Right renal cortex interstitium (tissue), 3 donors: ENCODE results near the gene ABHD2. TPM values are rescaled to one million over a fixed set of nuclear protein-coding genes. Genes with fewer than 3 reads are reported as not detected.
"Not testable (repeated sequence)": the region's sequence is repeated elsewhere in the genome, so short reads cannot be mapped to it uniquely, and the experiment has no call there.

ENCODE experiments used
- DNase-seq, 3 donors: peaks; one replicate each; pipeline ENCODE4 v3.0.0-alpha.2; 2013; ENCODE audit warnings: low read depth in 3 of 3, low spot score in 2 of 3
- polyA plus RNA-seq, 3 donors: library from polyadenylated mRNA; unstranded; fragments of 120-200 nt; gene quantifications; one replicate each; pipeline ENCODE4 v1.2.1, GENCODE V29; 2013; ENCODE audit not compliant: insufficient read length in 3 of 3

Gene ABHD2
- polyA plus RNA-seq: 10 to 100 TPM; 32.7 to 35.7 (median 33.8) TPM

DNA sequence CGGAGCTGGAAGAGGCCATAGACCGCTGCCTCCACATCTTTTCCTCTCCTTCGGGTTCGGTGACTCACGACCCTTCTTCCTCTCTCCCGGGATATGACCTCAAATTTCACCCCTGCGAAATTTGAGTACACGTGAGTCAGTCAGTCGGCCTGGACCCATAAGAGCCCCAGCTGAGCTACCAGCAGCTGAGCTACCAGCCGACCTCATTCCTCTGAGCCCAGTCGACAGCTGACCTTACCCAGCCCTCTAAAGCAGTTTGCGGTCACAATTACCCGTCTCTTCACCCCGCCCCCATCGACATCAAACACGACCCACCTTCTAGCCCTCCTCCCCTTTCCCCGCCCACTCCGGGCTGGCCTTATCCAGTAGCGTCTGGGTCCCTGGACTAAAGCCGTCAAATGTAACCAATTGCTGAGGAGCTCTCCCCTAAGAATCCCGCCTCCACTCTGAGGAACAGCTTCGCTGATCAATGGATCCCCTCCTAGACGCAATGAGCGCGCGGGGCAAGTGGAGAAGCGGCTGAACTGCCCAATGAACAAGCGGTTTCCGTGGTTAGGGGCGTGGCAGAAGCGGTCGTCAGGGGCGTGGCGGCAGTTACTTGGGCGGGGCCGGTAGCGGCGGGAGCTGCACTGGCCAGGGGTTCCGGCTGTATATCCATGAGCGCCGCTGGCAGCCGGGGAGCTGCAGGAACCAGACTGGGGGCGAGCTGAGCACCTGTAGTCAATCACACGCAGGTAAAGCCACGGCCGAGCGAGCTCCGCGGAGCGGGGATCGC lies at the start of gene ABHD2:
Gene ABHD2 (plus strand): TSS at position 627 of the 775 bp plus-strand sequence. CDS start 27,872 bp downstream, outside the sequence.
- peak; percentile 96 to 99 (median 98) for DNase-seq

DNA sequence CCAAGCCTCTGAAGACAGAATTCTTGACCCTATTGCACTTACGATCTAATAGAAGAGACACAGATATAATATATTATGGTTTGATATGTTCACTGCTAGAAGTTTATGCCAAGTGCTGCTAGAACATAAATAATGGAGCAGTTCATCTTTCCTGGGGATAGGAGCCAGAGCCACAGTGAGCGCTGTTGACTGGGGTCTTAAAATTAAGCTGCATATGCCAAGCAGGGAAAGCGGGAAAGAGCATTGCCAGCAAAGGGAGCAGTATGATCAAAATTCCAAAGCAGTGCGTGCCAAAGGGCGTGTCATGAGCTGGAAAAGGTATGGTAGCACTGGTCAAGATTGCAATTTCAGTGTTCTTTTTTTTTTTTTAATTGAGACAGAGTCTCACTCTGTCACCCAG lies 49.1 kb upstream of the ABHD2 start:
- DNase-seq: no peak

DNA sequence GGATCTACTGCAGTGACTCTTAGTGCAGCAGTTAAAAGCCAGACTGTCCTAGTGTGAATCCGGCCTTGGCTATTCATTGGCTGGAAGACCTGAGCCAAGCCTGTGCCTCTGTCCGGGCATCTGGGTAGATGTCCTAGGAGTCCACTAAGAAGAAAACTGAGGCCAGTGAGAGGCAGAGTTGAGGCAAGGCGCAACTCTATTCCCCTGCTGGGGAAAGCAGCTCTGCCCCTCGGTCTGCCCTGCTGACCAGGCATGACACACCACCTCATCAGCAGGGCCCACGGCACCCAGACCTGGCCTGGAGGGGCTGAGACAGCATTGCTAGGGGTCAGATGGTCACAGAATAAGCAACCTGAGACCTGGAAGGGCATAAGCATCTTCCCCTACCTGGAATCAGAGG lies 46.7 kb upstream of the ABHD2 start:
- DNase-seq: no peak

DNA sequence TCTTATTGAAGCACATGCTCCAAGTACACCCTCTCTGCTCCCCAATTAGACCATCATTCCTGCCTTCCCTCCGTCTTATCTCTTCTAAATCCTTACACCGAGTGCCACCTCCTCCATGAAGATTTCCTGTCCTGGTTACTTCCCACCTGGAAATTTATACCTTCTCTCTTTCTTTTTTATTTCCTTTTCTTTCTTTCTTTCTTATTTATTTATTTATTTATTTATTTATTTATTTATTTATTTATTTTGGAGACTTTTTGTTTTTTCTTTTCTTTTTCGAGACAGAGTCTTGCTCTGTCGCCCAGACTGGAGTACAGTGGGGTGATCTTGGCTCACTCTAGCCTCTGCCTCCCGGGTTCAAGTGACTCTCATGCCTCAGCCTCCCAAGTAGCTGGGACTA lies 45.9 kb upstream of the ABHD2 start:
- no peak for DNase-seq

DNA sequence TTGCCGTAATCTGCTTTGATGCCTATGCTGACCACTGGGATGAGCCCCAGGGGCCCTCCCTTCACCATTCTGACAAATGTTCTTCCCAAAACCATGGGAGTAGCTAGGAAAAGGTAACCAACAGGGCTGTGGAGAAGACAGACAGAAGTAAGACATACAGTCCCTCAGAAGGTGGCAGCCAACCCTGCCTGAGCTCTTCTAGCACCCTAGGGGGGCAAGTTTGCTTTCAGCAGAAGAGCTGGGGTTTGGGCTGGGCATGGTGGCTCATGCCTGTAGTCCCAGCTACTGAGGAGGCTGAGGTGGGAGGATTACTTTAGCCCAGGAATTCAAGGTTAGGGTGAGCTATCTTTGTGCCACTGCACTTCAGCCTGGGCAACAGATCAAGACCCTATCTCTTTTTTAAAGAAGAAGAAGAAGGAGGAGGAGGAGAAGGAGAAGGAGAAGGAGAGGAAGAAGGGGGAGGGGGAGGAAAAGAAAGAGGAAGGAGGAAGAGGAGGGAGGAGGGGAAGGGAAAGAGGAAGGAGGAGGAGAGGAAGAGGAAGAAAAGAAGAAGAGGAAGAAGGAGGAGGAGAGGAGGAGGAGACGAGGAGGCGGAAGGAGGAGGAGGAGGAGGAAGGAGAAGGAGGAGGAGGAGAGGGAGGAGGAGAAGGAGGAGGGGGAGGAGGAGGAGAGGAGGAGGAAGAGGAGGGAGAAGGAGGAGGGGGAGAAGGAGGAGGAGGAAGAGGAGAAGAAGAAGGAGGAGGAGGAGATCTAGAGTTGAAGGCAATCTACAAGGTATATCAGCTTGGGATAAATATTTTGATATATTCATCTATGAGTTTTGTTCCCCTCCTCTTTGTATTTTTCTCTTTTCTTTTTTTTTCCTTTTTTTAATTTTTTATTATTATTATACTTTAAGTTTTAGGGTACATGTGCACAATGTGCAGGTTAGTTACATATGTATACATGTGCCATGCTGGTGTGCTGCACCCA lies 44.9 kb upstream of the ABHD2 start:
- DNase-seq: no peak

GRCh38 chr15:89049016-89049666 lies 39.1 kb upstream of the ABHD2 start:
- not testable (repeated sequence) for DNase-seq

- no peak for DNase-seq
Observed at GRCh38 chr15:89051875-89052274, 36.4 kb upstream of the ABHD2 start.

DNA sequence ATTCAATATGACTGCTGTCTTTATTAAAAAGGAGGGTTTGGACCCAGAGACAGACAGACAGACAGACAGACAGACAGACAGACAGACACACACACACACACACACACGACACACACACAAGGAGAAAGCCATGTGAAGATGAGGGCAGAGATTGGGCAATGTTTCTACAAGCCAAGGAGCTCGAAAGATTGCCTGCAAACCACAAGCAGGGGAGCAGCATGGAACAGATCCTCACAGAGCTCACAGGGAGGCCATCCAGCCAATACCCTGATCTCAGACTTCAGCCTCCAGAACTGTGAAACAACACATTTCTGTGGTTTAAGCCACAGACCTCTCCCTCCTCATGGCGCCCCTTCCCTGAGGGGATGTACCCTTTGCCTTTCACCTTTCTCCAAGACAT lies 35.8 kb upstream of the ABHD2 start:
- DNase-seq: no peak

- no peak for DNase-seq
Observed at GRCh38 chr15:89054873-89055272, 33.4 kb upstream of the ABHD2 start.

- peak; percentile 43 to 56 (median 49) for DNase-seq
Observed at GRCh38 chr15:89057506-89058133, 30.6 kb upstream of the ABHD2 start.

GRCh38 chr15:89058376-89058775 lies 29.9 kb upstream of the ABHD2 start:
- no peak for DNase-seq

GRCh38 chr15:89058876-89059405 lies 29.3 kb upstream of the ABHD2 start:
- DNase-seq: no peak

GRCh38 chr15:89066280-89066679 lies 22.0 kb upstream of the ABHD2 start:
- DNase-seq: no peak

GRCh38 chr15:89067751-89068150 lies 20.5 kb upstream of the ABHD2 start:
- no peak for DNase-seq

DNA sequence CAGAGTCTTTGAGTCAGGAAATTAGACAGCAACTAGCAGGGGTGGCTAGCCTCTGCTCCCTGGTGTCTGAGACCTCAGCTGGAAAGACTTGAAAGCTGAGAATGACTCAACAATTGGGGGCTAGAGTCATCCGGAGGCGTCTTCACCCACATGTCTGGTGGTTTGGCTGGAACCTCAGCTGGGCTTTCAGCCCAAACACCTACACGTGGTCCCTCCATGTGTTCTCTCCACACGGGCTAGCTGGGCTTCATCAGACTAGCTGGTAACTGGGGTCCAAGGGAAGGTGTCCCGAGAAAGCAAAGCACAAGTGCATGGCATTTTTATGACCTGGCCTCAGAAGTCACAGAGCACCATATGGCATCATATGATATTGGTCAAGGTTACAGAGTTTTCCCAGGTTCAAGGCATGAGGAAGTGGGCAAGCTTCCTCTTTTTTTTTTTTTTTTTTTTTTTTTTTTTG lies 19.9 kb upstream of the ABHD2 start:
- no peak for DNase-seq

GRCh38 chr15:89070197-89071124 lies 17.8 kb upstream of the ABHD2 start:
- DNase-seq: no peak

DNA sequence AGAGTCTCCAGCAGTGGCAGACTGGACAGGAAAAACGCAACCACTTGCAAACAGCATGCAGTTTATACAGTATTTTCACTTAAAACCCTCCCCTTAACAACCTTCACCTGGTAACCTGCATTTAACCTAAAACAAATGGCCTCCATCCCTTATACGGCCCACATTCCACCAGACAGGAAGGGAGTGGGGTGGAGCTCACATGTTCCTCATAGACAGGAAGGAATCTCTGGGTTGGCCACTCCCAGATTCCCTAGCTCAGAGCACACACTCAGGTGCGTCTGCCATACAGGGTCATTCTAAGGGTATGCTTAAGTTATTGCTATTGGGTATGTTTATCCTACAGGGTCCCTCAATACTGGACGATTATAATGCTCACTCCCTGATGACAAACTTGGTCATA lies 16.8 kb upstream of the ABHD2 start:
- DNase-seq: no peak

GRCh38 chr15:89072277-89072869 lies 15.9 kb upstream of the ABHD2 start:
- no peak for DNase-seq
